Central memory CD8-positive, alpha-beta T cell (primary cell): ENCODE results near the gene ASB1.
"Not testable (repeated sequence)": the region's sequence is repeated elsewhere in the genome, so short reads cannot be mapped to it uniquely, and the experiment has no call there.

ENCODE experiments used
- ATAC-seq: fragments of 150-1000 bp; cut with Tn5 transposase; replicated peaks from 2 replicates; pipeline ENCODE4 v1.10.0; 2022; ENCODE audit warnings: mild to moderate bottlenecking, moderate FRiP score, moderate number of reproducible peaks; ENCODE audit not compliant: poor library complexity, severe bottlenecking; ENCODE audit errors: extremely low read depth
- DNase-seq, 2 donors: peaks; one replicate each; pipeline ENCODE4 v3.0.0; 2021; ENCODE audit warnings: low spot score in 2 of 2
- H3K27ac Mint-ChIP-seq: one replicate; pipeline ENCODE4 v1.8.0; 2022; ENCODE audit warnings: low read depth, mild to moderate bottlenecking, moderate library complexity, mixed read lengths
- H3K27me3 Mint-ChIP-seq: one replicate; pipeline ENCODE4 v1.8.0; 2022; ENCODE audit warnings: mixed read lengths
- H3K36me3 Mint-ChIP-seq: one replicate; pipeline ENCODE4 v1.8.0; 2022; ENCODE audit warnings: mild to moderate bottlenecking, moderate library complexity, mixed read lengths; ENCODE audit not compliant: insufficient read depth
- H3K4me1 Mint-ChIP-seq: one replicate; pipeline ENCODE4 v1.8.0; 2022; ENCODE audit warnings: mixed read lengths
- H3K4me3 Mint-ChIP-seq: one replicate; pipeline ENCODE4 v1.8.0; 2022; ENCODE audit warnings: mild to moderate bottlenecking, moderate library complexity, mixed read lengths
- H3K9me3 Mint-ChIP-seq: one replicate; pipeline ENCODE4 v1.8.0; 2022; ENCODE audit warnings: mixed read lengths

Gene ASB1

GRCh38 chr2:238389988-238390589, 36.6 kb upstream of the ASB1 start:
- DNase-seq (no peak), ATAC-seq (no peak)
- no peaks in the 10 kb centered on the region for H3K27me3 Mint-ChIP-seq
- no peak overlapping the region for H3K4me3 Mint-ChIP-seq
- H3K36me3 Mint-ChIP-seq: no peaks in the 10 kb centered on the region
- no peaks in the 10 kb centered on the region for H3K4me1 Mint-ChIP-seq
- H3K27ac Mint-ChIP-seq: no peak overlapping the region
- H3K9me3 Mint-ChIP-seq: no peaks in the 10 kb centered on the region

GRCh38 chr2:238391042-238391689, 35.6 kb upstream of the ASB1 start:
- no peaks in the 10 kb centered on the region for H3K9me3 Mint-ChIP-seq
- DNase-seq (no peak), ATAC-seq (no peak)
- H3K4me3 Mint-ChIP-seq: no peak overlapping the region
- no peak overlapping the region for H3K27ac Mint-ChIP-seq
- no peaks in the 10 kb centered on the region for H3K36me3 Mint-ChIP-seq
- H3K4me1 Mint-ChIP-seq: no peaks in the 10 kb centered on the region
- H3K27me3 Mint-ChIP-seq: no peaks in the 10 kb centered on the region

GRCh38 chr2:238396663-238397062, 30.1 kb upstream of the ASB1 start:
- H3K27me3 Mint-ChIP-seq: no peaks in the 10 kb centered on the region
- ATAC-seq (no peak), DNase-seq (no peak)
- H3K4me3 Mint-ChIP-seq: no peak overlapping the region
- peaks cover 3% of the 10 kb centered on the region for H3K36me3 Mint-ChIP-seq
- H3K9me3 Mint-ChIP-seq: no peaks in the 10 kb centered on the region
- no peak overlapping the region for H3K27ac Mint-ChIP-seq
- no peaks in the 10 kb centered on the region for H3K4me1 Mint-ChIP-seq

DNA sequence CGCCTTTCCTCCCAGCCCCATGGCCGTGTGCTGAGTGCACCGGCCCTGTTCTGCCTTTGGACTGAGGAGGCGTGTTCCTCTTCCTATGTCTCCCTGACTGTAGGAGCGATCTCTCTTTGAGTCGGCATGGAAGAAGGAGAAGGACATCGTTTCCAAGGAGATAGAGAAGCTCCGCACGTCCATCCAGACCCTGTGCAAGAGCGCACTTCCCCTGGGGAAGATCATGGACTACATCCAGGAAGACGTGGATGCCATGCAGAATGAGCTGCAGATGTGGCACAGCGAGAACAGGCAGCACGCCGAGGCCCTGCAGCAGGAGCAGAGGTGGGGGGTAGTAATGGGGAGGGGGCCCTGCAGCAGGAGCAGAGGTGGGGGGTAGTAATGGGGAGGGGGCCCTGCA, 29.4 kb upstream of the ASB1 start:
- H3K4me3 Mint-ChIP-seq: no peak overlapping the region
- H3K9me3 Mint-ChIP-seq: no peaks in the 10 kb centered on the region
- DNase-seq (no peak), ATAC-seq (no peak)
- H3K27me3 Mint-ChIP-seq: no peaks in the 10 kb centered on the region
- peak overlapping the region; percentile 32 for H3K27ac Mint-ChIP-seq
- peaks cover 3% of the 10 kb centered on the region for H3K36me3 Mint-ChIP-seq
- H3K4me1 Mint-ChIP-seq: no peaks in the 10 kb centered on the region

DNA sequence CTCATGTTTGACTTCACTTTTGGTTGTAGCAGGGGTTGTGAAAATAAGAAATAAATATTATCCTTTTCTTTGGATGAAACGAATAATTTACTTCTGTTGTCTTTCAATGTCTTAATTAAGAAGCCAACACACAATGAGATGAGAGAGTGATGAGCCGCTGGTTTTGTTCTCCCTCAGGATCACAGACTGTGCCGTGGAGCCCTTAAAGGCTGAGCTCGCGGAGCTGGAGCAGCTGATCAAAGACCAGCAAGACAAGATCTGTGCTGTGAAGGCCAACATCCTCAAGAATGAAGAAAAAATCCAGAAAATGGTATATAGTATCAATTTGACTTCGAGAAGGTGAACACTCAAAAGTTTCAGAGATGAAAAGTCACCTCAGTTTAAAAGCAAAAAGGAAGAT, 28.1 kb upstream of the ASB1 start:
- Mint-ChIP-seq H3K4me1 (no peaks in the 10 kb centered on the region), H3K4me3 (no peak overlapping the region), H3K36me3 (peaks cover 3% of the 10 kb centered on the region), H3K9me3 (no peaks in the 10 kb centered on the region), H3K27me3 (no peaks in the 10 kb centered on the region), H3K27ac (no peak overlapping the region)
- ATAC-seq: no peak
- no peak for DNase-seq

DNA sequence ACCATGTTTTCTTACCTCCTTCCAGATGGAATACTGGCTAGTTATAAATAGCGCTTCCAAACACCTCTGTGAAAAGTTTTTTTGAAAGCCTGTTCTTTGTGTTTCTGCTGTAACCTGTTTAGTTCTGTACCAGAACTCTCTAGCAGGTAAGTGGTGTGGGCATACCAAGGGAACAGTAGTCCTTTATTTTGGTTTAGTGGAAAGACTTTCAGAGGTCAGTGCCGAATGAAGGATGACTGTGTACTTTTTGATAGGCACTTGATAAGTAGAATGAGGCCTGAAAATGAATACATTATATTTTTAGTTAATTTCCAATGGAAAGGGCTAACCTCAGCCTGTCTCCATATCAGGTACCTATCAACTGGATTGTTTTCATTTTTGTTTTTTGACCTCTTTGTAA, 27.6 kb upstream of the ASB1 start:
- H3K27ac Mint-ChIP-seq: no peak overlapping the region
- ATAC-seq: no peak
- no peaks in the 10 kb centered on the region for H3K4me1 Mint-ChIP-seq
- H3K36me3 Mint-ChIP-seq: peaks cover 3% of the 10 kb centered on the region
- H3K4me3 Mint-ChIP-seq: no peak overlapping the region
- no peaks in the 10 kb centered on the region for H3K9me3 Mint-ChIP-seq
- DNase-seq: no peak
- H3K27me3 Mint-ChIP-seq: no peaks in the 10 kb centered on the region

- H3K4me1 Mint-ChIP-seq: peaks cover 11% of the 10 kb centered on the region
- H3K9me3 Mint-ChIP-seq: no peaks in the 10 kb centered on the region
- no peak overlapping the region for H3K27ac Mint-ChIP-seq
- ATAC-seq: no peak
- no peak for DNase-seq
- no peaks in the 10 kb centered on the region for H3K27me3 Mint-ChIP-seq
- H3K36me3 Mint-ChIP-seq: peaks cover 3% of the 10 kb centered on the region
- H3K4me3 Mint-ChIP-seq: no peak overlapping the region
Observed at GRCh38 chr2:238401551-238401950, 25.2 kb upstream of the ASB1 start.

DNA sequence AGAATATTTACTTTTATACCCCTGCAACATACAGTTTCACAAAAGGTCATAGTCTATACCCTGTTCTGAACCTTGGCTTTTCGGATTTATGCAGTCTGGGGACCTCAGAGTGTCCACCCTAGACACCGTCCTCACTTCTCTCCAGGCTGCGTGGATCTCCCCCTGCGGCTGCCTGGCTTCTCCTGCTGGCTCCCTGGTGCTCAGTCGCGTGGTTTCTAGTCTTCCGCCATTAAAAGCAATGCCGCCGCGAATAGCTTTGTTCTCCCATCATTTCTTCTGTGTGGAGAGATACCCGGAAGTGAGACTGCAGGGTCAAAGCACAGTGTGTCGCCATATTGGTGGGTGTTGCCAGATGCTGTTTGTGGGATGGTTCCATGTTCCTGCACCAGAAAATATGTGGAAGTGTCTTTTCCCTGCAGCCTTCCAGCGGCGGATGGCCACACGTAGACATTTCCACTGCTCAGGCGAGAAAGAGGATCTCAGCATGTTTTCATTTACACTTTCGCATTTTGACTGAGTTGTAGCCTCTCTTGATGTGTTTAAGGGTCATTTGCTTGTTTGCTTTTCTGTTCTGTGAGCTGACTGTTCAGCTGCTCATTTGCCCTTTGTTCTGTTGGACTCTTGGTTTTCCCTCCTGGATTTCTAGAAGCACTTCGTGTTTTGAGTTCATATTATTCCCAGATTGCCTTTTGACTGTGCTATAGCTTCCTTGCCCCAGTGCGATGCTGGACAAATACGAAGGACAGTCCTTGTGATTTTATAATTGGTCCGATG, 22.9 kb upstream of the ASB1 start:
- H3K27me3 Mint-ChIP-seq: no peaks in the 10 kb centered on the region
- ATAC-seq: no peak

DNA sequence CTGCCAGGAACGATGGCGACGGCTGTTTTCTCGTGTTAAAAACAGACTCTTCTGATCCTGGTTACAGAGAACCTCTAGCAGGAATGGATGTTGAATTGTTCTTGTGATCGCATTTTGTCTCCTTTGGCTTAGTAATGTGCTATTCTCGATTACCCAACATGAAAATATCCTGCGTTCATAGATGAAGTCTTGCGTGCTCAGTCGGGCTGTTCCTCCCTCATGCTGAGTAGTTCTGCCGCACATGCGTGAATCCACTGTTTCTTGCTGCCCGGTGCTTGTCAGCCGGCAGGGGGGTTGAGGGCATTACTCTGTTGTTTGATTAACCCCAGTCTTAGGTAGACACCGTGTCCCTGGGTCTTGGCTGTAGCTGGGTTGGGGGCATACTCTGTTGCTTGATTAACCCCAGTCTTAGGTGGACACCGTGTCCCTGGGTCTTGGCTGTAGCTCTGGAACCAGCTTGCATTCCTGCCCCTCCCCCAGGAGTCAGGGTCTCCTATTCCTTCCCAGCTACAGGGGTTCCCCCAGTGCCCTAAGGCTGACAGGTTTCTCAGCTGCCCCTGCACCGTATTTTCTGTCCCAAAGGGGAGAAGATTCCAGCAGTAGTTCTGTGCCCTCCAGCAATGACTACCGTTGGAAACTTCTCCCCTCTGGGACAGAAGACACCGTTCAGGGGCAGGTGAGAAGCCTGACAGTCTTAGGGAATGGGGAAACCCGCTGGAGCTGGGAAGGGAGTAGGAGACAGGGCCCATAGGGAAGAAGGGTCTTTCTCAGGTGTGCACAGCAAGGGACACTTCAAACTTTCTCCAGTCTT, 22.1 kb upstream of the ASB1 start:
- DNase-seq: no peak
- H3K27ac Mint-ChIP-seq: peak overlapping the region; percentile 73
- ATAC-seq: no peak
- H3K4me3 Mint-ChIP-seq: no peak overlapping the region
- no peaks in the 10 kb centered on the region for H3K9me3 Mint-ChIP-seq
- H3K4me1 Mint-ChIP-seq: peaks cover 11% of the 10 kb centered on the region
- no peaks in the 10 kb centered on the region for H3K27me3 Mint-ChIP-seq
- H3K36me3 Mint-ChIP-seq: no peaks in the 10 kb centered on the region

More for the DNA sequence above, 22.9 kb upstream of the ASB1 start:
- H3K36me3 Mint-ChIP-seq: no peaks in the 10 kb centered on the region
- H3K4me3 Mint-ChIP-seq: no peak overlapping the region
- peaks cover 11% of the 10 kb centered on the region for H3K4me1 Mint-ChIP-seq
- H3K9me3 Mint-ChIP-seq: no peaks in the 10 kb centered on the region
- H3K27ac Mint-ChIP-seq: no peak overlapping the region
- DNase-seq: no peak

GRCh38 chr2:238405217-238405555, 21.5 kb upstream of the ASB1 start:
- H3K27ac Mint-ChIP-seq: peak overlapping the region; percentile 73
- not testable (repeated sequence) for H3K27me3 Mint-ChIP-seq, H3K36me3 Mint-ChIP-seq, H3K9me3 Mint-ChIP-seq, H3K4me3 Mint-ChIP-seq, ATAC-seq, DNase-seq
- peaks cover 11% of the 10 kb centered on the region for H3K4me1 Mint-ChIP-seq

GRCh38 chr2:238406221-238406997, 20.3 kb upstream of the ASB1 start:
- H3K4me1 Mint-ChIP-seq: peaks cover 11% of the 10 kb centered on the region
- H3K9me3 Mint-ChIP-seq: no peaks in the 10 kb centered on the region
- ATAC-seq (no peak), DNase-seq (no peak)
- peak overlapping the region; percentile 73 for H3K27ac Mint-ChIP-seq
- H3K27me3 Mint-ChIP-seq: no peaks in the 10 kb centered on the region
- peak overlapping the region; percentile 16 for H3K4me3 Mint-ChIP-seq
- H3K36me3 Mint-ChIP-seq: no peaks in the 10 kb centered on the region

- Mint-ChIP-seq H3K4me1 (peaks cover 11% of the 10 kb centered on the region), H3K4me3 (no peak overlapping the region), H3K9me3 (no peaks in the 10 kb centered on the region), H3K27ac (no peak overlapping the region), H3K36me3 (no peaks in the 10 kb centered on the region), H3K27me3 (no peaks in the 10 kb centered on the region)
- DNase-seq: no peak
- no peak for ATAC-seq
Observed at GRCh38 chr2:238406998-238407285, 19.8 kb upstream of the ASB1 start.
